ENCODE measurements around the gene CATSPERZ.

GRCh38 chr11:64341429-64341828, 41.3 kb downstream of the CATSPERZ start:
- TF ChIP-seq CTCF (conservative IDR thresholded peaks at IDR 0.05 in 1 of 2, IDR thresholded peaks at IDR 0.05 in 1 of 2; ENCODE audit: extremely low read depth in 1 of 2, insufficient read depth in 1 of 2, low read depth in 1 of 2, low read length in 2 of 2): no peak
- no peak for TF ChIP-seq EZH2 (IDR thresholded peaks at IDR 0.05; ENCODE audit: borderline replicate concordance, low read length)

Measured in mammary epithelial cell (primary cell).